ENCODE measurements around the gene SGO2.

DNA sequence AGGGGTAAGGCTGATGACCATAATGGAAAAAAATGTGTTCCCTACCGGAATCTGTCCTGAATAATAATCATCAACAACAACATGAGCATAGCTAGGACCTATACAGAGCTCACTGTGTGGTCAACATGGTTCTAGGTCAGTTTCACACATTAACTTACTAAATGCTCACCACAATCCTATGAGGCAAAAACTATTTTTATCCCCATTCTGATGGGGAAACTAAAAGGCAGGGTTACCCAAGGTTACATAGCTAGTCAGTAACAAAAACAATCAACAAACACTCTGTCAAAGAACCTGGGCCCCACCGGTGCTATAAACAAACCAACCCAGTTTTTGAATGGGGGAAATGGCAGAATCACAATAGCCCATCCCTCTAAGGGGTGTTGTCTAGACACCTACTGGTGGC is 100.0 kb downstream of the SGO2 start:
- no peak for TF ChIP-seq GATA2 (IDR thresholded peaks at IDR 0.05; ENCODE audit: low read depth, low read length)
- no peak for TF ChIP-seq GATA3 (IDR thresholded peaks at IDR 0.05; ENCODE audit: low read depth, low read length)

All from SH-SY5Y (cell line).